WTC11 (cell line): Measurements from ENCODE around the gene TET1.

Experiments
- CTCF ChIP-seq: fragments of 200-600 bp; IDR thresholded peaks from 2 replicates; pipeline ENCODE4 v1.8.0; 2022; ENCODE audit warnings: antibody characterized with exemption
- NR3C1 ChIP-seq: sonication (generic); formaldehyde crosslinking; conservative IDR thresholded peaks from 2 replicates; pipeline ENCODE4 v1.8.1; 2023; ENCODE audit warnings: low read depth, mild to moderate bottlenecking, missing genetic modification reagents
- PREB ChIP-seq: sonication (generic); formaldehyde crosslinking; IDR thresholded peaks from 2 replicates; pipeline ENCODE4 v1.8.1; 2022; ENCODE audit warnings: mild to moderate bottlenecking, missing genetic modification reagents, moderate library complexity, borderline replicate concordance

GRCh38 chr10:68572151-68572550 lies 12.0 kb downstream of the TET1 start:
- no peak for TF ChIP-seq CTCF
- no peak for TF ChIP-seq PREB (CRISPR knock-in tag)
- TF ChIP-seq NR3C1 (CRISPR knock-in tag) = no peak
